Activated gamma-delta T cell treated with Interleukin-2 at 50 U/mL for 16 hours (primary cell): ENCODE data around the gene CYFIP2.
"Not testable (repeated sequence)": the region's sequence is repeated elsewhere in the genome, so short reads cannot be mapped to it uniquely, and the experiment has no call there.

Experiments
- DNase-seq: peaks from one replicate; pipeline ENCODE4 v3.0.0-alpha.2; 2020

The CYFIP2 gene

GRCh38 chr5:157265714-157266285, at the start of gene CYFIP2:
TSS of gene CYFIP2 (plus strand) at chr5:157266123. CDS start at chr5:157285362, 19,239 bp downstream.
- DNase-seq = peak; percentile 83

- DNase-seq = no peak
Observed at GRCh38 chr5:157216391-157217142, 49.4 kb upstream of the CYFIP2 start.

- DNase-seq = peak; percentile 23
Observed at GRCh38 chr5:157217289-157218024, 48.5 kb upstream of the CYFIP2 start.

- DNase-seq = no peak
Observed at GRCh38 chr5:157219491-157220271, 46.2 kb upstream of the CYFIP2 start.

- DNase-seq = no peak
Observed at GRCh38 chr5:157221959-157222358, 44.0 kb upstream of the CYFIP2 start.

- peak; percentile 24 for DNase-seq
Observed at GRCh38 chr5:157222506-157223230, 43.3 kb upstream of the CYFIP2 start.

GRCh38 chr5:157225469-157226422, 40.2 kb upstream of the CYFIP2 start:
- DNase-seq = no peak

- no peak for DNase-seq
Observed at GRCh38 chr5:157230610-157231009, 35.3 kb upstream of the CYFIP2 start.

- no peak for DNase-seq
Observed at GRCh38 chr5:157232706-157233105, 33.2 kb upstream of the CYFIP2 start.

- DNase-seq = no peak
Observed at GRCh38 chr5:157233515-157233914, 32.4 kb upstream of the CYFIP2 start.

GRCh38 chr5:157236423-157236822, 29.5 kb upstream of the CYFIP2 start:
- no peak for DNase-seq

GRCh38 chr5:157241483-157241882, 24.4 kb upstream of the CYFIP2 start:
- DNase-seq = no peak

- not testable (repeated sequence) for DNase-seq
Observed at GRCh38 chr5:157244704-157245103, 21.2 kb upstream of the CYFIP2 start.

- no peak for DNase-seq
Observed at GRCh38 chr5:157245476-157245875, 20.4 kb upstream of the CYFIP2 start.

- no peak for DNase-seq
Observed at GRCh38 chr5:157245886-157246285, 20.0 kb upstream of the CYFIP2 start.

- no peak for DNase-seq
Observed at GRCh38 chr5:157247267-157247666, 18.7 kb upstream of the CYFIP2 start.

- DNase-seq = peak; percentile 24
Observed at GRCh38 chr5:157248821-157249470, 17.0 kb upstream of the CYFIP2 start.

- peak; percentile 68 for DNase-seq
Observed at GRCh38 chr5:157252711-157253465, 13.0 kb upstream of the CYFIP2 start.

- DNase-seq = no peak
Observed at GRCh38 chr5:157253547-157253946, 12.4 kb upstream of the CYFIP2 start.

- no peak for DNase-seq
Observed at GRCh38 chr5:157258450-157258849, 7.5 kb upstream of the CYFIP2 start.
